Loucy (cell line): Measurements from ENCODE around the gene GSK3B.

Experiments used
- CTCF ChIP-seq: fragments of 200-600 bp; sonication (generic); conservative IDR thresholded peaks from 2 replicates; pipeline ENCODE4 v1.5.1; 2014; ENCODE audit warnings: mild to moderate bottlenecking, antibody characterized with exemption, low read length
- EZH2phosphoT487 ChIP-seq: fragments of 200-600 bp; IDR thresholded peaks from 2 replicates; pipeline ENCODE4 v1.6.1; 2018; ENCODE audit warnings: antibody characterized with exemption, mild to moderate bottlenecking, moderate library complexity, borderline replicate concordance

GRCh38 chr3:119967353-119968006 lies 126.8 kb downstream of the GSK3B start:
- no peak for TF ChIP-seq CTCF
- TF ChIP-seq EZH2phosphoT487: no peak
